ENCODE measurements around the gene PCYT2.
"Not testable (repeated sequence)": the region's sequence is repeated elsewhere in the genome, so short reads cannot be mapped to it uniquely, and the experiment has no call there.

PCYT2 gene

DNA sequence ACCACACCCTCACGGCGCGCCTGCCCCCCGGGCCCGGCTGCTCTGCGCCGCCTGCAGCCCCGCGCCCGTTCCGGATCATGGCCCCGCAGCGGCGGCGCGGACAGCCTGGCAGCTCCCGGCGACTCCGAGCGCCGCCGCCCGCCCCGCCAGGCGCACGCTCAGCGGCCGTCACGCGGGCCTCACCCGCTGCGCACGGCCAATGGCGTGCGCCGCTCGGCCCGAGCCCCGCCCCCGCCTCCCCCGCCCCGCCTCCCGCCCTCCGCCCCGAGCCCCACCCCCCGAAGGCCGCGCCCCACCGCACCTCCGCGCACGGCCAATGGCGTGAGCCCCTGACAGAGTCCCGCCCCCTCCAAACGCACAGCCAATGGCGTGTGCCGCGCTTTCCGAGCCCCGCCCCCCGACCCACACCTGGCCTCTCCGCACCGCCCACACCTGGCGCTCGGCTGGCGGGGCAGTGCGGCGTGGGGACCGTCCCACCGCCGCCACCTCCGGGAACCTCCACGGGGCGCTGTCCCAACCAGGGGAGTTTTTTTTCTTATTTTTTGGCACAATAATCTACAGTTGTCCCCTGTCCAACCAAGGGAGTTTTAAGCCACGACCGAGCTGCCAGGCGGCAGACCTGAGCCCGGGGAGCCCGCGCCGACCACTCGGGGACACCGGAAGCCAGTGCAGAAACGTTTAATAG lies at the start of gene PCYT2:
Gene PCYT2, minus strand, starts transcription at position 123 of the 685 bp plus-strand sequence. Its CDS starts 44 bp downstream, at position 79.
- FAIRE-seq: no peak

DNA sequence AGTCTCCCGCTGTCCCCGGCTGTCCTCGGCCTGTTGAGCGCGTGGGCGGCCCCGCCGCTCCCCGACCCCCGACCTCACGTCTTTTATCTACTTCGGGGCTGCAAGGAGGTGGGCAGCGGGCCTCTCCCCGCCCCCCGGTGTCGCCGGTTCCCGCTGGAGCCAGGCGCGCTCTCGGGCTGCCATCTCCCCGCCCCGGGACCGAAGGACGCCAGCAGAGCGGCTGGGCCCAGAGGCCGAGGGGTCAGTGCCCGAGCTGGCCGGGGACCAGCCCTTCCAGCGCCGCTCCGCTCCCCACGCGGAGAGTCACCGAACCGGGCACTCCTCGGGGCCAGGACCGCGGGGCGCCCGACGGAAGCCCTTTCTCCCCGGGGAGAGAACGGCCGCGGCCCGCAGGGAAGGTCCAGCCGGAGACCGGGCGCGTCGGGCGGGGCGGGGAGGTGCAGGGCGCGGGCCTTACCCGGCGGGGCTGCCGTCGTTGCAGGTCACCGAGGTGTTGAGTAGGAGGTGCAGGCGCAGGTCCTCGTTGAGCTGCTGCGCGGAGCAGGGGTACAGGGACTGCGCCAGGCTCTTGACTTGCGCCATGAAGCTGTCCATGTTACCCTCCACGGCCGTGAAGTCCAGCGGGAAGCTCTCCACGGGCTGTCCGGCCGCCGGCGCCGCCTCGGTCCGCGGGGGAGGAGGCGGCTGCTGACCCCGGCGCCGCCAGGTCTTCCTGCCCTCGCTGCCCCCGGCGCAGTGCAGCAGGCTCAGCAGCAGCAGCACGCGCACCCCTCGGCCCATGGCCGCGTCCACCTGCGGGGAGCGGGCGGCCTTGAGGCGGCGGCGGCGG lies 49.1 kb upstream of the PCYT2 start:
- FAIRE-seq: no peak

DNA sequence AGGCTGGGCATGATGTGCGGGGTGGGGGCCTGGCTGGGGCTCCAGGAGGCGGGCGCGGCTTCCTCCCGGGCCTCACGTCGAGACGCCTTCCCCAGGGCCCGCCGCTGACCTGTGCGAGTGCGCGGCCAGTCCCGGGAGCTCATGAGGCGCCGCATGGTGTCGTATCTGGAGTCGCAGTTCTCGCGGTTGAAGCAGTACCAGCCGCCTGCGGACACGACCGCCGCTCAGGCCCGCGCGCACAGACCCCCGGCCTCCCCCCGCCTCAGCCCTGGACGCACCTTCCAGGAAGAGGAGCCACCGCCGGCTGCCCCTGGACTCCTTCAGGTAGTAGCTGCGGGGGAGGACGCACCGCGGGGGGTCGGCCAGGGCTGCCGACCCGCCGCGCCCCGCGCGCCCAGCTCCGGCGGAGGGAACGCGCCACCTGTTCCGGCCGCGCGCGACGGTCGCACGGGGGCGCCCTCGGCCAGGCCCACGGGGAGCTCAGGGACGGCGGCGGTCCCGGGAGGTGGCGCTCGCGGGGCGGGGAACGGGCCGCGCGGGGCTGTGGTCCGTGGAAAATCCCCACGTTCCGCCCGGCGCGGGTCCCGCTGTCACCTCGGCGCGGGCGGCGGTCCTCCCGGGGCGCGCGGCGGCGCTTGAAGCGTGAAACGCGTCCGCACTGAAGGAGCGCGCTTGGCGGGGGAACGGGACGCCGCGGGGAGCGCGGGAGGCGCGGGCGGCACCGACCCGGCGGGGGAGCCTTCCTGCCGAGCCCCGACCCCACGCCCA lies 48.3 kb upstream of the PCYT2 start:
- no peak for FAIRE-seq

DNA sequence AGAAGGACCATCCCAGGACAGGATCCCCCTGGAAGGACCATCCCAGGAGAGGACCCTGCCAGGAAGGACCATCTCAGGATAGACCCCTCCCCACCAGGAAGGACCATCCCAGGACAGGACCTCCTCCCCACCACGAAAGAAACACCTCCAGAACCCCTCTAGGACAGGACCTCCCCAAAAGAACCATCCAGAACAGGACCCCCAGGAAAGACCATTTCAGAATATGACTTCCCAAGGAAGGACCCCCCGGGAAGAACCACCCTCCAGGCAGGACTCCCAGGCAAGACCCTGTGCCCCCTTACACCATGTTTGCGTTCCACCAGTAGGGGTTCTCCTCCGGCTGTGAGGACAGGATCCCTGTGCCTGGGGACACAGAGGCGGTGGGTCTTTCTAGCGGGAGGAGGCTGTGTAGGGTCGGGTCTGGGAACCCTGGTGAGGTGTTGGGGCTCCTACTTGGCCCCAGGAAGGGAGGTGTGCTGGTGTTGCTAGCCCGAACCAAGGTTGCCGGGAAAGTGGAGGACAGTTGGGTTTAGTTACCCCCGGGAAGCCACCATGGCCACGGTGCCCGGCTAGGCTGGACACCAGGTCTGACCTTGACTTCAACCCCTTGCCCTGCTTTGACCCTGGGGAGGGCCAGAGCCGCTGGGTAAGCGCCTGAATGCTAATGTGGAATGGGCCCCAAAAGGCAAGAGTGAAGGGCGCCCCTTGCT lies 47.6 kb upstream of the PCYT2 start:
- FAIRE-seq: no peak

DNA sequence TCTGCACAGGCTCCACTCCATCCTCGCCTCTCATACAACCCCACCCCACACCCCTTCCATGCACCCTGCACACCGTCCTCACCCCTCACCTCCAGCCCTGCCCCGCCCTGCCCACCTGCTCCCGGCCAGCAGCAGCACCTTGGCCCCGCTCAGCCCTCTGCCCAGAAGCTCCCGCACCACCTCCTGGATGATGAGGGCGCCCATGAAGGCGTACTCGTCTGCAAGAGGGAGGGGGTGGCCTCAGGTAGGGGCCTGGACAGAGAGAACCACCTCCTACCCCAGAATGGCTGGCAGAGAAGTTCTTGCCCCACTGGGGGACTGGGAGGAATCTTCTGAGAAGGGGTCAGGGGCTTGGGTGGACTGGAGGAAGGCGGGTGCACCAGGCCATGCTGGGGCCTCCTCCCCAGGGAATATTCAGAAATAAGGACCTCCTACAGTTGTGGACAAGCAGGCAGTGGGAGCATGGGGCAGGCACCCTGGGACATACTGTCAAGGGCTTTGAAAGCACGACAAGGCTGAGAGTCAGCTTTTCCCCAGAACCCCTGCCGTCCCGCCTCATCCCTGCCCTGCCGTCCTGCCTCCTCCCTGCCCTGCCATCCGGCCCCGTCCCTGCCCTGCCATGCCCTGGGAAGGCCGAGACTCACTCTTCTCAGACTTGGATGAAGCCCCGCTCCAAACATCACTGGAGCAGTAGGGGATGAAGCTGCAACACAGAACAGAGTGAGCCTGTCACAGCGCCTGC lies 46.7 kb upstream of the PCYT2 start:
- FAIRE-seq: no peak

DNA sequence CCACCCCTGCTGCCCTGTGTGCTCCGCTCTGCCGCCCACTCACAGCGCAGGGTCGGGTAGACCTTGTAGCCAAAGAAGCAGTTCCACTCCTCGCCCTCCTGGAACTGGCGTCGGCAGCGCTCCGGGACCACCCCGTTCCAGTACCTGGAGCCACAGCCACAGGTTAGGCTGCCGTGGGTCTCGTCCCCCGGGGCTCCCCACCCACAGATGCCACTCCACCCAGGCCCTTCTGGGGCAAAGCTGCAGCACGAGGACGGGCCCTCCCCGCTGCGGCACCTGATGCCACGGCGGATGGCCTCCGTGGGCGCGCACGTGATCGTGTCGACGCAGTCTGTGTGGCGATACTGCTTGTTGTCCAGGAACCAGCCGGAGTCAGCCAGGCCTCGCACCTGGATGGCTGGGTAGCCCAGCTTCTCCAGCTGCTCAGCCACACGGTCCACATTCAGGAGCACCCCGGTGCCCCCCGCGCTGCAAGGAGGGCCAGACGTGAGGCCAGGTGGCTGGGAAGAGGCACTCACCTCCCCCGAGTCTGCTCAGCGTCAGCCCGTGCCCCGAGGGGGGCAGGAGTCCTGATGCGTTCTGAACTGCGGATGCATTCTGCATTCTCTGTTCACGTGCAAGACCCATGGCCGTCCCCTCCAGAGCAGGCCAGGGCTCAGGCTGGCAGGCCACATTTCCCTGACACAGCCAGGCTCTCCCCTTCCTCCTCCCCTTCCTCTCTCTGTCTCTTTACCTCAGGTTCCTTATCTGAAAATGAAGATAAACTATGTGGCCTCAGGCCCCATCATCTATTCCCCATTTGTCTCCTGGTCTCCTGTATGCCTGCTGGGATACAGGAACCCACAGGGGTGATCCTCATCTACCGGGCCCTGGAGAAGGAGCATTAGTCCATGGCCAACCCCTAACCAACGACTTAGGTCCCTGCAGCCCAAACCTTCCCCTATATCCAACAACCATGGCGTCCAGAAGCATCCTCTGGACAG lies 45.7 kb upstream of the PCYT2 start:
- FAIRE-seq: no peak

DNA sequence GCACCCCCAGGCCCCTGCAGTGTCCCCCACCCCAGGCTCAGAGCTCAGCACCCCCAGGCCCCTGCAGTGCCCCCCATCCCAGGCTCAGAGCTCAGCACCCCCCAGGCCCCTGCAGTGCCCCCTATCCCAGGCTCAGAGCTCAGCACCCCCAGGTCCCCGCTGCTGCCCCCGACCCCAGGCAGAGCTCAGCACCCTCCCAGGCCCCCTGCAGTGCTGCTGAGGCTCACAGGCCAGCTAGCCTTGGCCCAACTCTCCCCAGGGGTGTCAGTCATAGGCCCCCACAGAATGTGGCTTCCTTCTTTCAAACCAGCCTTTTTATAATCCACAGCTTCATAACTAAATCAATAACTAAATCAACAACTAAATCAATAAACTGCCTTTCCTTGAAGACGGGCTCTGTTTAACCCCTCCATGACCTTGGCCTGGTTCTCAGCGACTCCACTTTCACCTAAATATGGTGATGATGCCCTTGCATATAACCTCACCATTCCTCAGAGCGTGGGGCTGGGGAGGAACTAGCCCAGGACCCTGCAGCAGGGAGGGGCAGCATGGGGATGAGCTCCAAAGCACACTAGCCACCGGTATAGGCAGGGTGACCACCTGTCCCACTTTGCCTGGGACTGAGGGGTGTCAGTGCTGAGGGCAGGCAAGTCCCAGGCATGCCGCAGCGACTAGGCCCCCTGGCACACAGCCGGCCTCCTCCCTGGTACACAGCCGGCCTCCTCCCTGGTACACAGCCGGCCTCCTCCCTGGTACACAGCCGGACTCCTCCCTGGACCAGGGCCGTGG lies 44.8 kb upstream of the PCYT2 start:
- FAIRE-seq: no peak

DNA sequence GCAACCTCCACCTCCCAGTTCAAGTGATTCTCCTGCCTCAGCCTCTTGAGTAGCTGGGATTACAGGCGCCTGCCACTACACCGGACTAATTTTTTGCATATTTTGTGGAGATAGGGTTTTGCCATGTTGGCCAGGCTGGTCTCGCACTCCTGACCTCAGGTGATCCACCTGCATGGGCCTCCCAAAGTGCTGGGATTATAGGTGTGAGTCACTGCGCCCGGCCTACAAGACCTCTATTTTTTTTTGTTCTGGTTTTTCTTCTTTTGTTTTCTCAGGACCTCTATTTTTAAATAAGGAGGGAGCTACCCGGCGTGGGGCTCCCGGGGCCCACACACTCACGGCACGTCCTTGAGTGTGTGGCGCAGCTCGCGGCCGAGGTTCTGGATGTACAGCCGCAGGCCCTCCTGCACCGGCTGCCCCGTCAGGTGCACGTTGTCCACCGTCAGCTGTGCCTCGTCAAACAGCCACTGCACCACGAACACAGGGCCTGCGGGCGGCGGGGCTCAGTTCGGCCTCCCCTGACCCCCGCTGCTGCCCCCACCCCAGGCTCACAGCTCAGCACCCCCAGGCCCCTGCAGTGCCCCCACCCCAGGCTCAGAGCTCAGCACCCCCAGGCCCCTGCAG lies 44.0 kb upstream of the PCYT2 start:
- FAIRE-seq: no peak

DNA sequence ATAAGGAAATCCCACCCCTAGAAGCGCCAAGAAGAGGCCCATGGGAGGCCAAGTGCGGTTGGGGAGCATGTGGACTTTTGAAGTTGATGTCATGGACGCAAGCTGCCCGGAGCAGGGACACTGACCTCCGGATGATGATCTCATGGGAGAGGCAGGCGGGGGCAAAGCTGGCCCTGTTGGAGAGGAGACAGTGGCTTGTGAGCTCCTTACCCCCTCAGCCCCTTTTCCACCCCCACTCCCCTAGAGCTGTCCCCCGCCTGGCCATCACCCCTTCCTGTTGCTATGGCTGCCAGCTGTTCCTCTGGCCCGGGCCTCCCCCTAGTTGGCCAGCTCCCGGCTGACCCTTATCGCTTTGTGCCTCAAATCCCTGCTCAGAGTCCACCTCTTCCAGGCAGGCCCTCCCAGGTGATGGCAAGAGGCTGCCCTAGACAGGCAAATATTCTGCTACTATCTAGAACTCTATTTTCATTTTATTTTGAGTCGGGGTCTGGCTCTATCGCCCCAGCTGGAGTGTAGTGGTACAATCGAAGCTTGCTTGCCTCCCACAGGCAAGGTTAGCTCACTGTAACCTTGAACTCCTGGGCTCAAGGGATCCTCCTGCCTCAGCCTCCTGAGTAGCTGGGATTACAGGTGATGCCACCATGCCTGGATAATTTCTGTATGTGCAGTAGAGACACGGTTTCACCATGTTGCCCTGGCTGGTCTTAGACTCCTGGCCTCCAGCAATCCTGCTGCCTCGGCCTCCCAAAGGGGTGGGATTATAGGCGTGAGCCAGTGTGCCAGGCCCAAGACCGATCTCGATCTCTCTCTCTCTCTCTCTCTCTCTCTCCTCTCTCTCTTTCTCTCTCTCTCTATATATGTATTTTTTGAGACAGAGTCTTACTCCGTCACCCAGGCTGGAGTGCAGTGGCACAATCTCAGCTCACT lies 43.2 kb upstream of the PCYT2 start:
- no peak for FAIRE-seq

DNA sequence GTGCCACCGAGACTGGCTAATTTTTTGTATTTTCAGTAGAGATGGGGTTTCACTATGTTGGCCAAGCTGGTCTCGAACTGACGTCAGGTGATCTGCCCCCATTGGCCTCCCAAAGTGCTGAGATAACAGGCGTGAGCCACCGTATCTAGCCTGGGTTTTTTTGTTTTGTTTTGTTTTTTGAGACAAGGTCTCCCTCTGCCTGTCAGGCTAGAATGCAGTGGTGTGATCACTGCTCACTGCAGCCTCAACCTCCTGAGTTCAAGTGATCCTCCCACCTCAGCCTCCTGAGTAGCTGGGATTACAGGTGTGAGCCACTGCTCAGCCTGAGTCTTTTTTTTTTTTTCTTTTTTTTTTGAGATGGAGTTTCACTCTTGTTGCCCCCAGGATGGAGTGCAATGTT lies 42.2 kb upstream of the PCYT2 start:
- FAIRE-seq: not testable (repeated sequence)

DNA sequence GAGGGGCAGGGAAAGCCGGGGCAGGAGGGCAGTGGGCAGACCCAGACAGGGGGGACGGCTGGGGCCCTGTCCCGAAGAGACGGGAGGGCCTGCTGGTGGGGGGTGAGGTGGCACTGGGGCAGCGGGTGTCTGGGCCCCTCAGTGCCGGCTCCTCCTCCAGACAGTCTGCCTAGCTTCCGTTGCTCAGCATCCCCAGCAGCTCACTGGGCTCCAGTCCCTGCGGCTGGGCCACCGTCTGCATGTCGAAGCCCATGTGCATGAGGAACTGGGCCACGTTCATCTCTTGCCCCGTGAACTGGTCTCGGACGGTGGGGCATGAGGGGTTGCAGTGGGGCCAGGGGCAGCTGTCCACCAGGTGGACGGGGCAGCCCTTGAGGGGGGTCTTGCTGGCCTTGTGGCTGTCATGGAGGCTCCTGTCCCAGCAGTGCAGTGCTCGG lies 41.6 kb upstream of the PCYT2 start:
- FAIRE-seq: no peak

DNA sequence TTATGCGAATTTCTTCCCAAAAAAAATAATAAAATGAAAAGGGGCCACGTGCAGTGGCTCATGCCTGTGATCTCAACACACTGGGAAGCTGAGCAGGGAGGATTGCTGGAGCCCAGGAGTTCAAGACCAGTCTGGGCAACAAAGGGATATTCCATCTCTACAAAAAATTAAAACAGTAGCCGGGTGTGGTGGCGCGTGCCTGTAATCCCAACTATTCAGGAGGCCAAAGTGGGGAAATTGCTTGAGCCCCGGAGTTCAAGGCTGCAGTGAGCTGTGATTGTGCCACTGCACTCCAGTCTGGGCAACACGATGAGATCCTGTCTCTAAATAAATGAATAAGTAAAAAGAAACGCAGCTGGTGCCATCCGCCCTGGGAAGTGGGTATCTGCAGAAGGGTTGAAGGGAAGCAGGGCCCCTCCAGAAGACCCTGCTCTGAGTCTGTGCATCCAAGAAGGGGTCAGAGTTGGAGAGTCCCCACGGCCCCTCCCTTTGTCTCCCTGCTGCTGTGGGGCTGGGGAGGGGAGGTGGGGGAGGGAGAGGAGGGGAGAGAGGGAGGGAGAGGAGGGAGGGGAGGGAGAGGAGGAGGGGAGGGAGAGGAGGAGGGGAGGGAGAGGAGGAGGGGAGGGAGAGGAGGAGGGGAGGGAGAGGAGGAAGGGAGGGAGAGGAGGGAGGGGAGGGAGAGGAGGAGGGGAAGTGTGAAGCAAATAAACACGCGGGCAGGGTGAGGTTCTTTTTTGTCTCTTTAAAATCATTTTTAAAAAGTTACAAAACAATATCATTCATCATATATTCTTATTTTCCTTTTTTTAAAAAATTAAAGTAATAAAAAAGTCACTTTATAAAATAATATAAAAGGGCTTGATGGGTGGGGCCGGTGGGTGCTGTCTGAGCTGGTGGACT lies 40.8 kb upstream of the PCYT2 start:
- FAIRE-seq: no peak

DNA sequence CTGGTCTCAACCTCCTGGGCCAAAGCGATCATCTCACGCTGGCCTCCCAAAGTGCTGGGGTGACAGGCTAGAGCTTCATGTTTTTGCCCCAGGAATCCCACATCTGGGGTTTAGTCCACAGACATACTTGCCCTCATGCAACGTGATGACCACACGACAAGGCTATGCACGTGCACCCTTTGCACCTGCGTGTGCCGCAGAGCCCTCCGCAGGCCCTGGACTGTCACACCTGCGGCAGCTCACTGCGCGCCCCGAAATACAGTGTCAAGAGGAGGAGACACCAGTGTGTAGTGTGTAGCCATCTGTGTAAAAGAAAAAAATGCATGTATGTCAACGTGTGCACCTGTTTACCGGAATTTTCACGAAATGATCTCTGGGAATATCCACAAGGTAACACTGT lies 39.3 kb upstream of the PCYT2 start:
- no peak for FAIRE-seq

DNA sequence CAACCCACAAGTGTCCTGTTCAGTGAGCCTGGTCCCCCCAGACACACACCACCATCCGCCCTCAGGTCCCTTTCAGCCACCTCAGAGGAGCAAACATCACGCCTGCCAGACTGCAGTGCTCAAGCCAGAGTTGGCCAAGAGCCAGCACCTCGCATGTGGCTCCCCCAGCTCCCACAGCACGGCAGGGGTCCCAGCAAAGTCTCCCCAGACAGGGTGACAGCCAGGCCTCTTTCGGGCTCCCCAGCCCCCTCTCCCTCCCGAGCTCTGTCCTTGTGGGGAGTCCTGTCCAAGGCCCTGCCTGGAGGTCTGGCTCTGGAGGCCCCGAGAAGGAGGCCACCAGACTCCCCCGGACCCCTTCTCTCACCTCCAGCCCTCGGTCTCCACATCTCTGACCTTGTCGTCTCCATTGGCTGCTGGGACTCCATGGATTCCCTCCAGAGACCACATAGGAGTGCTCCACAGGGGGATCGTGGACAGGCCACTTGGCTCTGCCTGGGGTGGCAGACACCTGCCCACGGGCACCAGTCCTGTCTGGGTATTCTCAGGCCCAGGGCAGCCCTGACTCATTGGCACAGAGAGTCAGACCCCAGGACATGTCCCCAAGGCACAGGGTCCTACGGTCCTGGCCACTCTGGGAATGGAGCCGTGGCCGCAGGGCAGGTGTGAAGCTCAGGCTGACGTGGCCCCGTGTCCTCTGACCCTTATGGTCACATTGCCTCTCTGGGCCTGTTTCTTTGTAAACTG lies 37.6 kb upstream of the PCYT2 start:
- no peak for FAIRE-seq

DNA sequence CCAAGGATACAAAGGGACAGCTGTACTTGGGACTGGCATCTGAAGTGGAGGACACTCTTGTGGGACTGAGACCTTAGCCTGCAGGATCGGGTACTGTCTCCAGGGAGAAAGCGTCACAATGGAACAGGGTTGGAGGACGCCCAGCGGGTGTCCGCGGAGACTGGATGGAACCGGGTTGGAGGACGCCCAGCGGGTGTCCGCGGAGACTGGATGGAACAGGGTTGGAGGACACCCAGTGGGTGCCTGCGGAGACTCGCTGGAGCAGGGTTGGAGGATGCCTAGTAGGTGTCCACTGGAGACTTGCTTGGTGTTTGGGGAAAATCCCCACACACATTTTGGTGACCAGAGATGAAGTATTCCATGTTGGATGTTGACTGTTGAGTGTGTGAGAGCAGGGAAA lies 36.0 kb upstream of the PCYT2 start, which contains the start of gene MYADML2:
Gene MYADML2, minus strand, starts transcription at position 45 of the 400 bp plus-strand sequence. CDS start 5,492 bp downstream, outside the sequence.
- no peak for FAIRE-seq

DNA sequence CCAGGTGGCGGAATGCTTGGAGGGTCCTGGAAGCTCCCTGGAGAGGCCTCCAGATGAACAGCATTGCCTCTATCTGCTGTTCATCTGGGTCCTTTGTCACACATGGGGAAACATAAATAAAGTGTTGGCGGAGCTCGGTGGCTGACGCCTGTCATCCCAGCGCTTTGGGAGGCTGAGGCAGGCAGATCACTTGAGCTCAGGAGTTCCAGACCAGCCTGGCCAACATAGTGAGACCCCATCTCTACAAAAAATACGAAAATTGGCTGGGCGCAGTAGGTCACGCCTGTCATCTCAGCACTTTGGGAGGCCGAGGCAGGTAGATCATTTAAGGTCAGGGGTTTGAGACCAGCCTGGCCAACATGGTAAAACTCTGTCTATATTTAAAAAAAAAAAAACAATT lies 33.7 kb upstream of the PCYT2 start:
- no peak for FAIRE-seq

Data from islet of Langerhans (tissue), 1 donor.